Cortex of kidney (tissue), 1 donor: ENCODE data around the gene ITGB3BP.

ENCODE experiments used
- DNase-seq: peaks from one replicate; lab custom pipeline; 2025; lab: John Stamatoyannopoulos, UW

ITGB3BP gene

GRCh38 chr1:63418101-63418500 is 104.9 kb downstream of the ITGB3BP start:
- DNase-seq = no peak

GRCh38 chr1:63414691-63415365 is 108.2 kb downstream of the ITGB3BP start:
- no peak for DNase-seq

GRCh38 chr1:63413394-63413793 is 109.6 kb downstream of the ITGB3BP start:
- no peak for DNase-seq

- no peak for DNase-seq
Observed at GRCh38 chr1:63411066-63411465, 112.0 kb downstream of the ITGB3BP start.

- DNase-seq = no peak
Observed at GRCh38 chr1:63408331-63408730, 114.7 kb downstream of the ITGB3BP start.

- DNase-seq = no peak
Observed at GRCh38 chr1:63407002-63407401, 116.0 kb downstream of the ITGB3BP start.

- DNase-seq = no peak
Observed at GRCh38 chr1:63405987-63406386, 117.0 kb downstream of the ITGB3BP start.

GRCh38 chr1:63405021-63405420 is 118.0 kb downstream of the ITGB3BP start:
- no peak for DNase-seq

GRCh38 chr1:63403386-63403785 is 119.6 kb downstream of the ITGB3BP start:
- DNase-seq = no peak

- DNase-seq = no peak
Observed at GRCh38 chr1:63401945-63402344, 121.1 kb downstream of the ITGB3BP start.
